ENCODE measurements around the gene DRAXIN.

Gene DRAXIN

GRCh38 chr1:11757047-11757446 is 65.5 kb downstream of the DRAXIN start:
- Histone ChIP-seq H3K9me3 (ENCODE audit: control insufficient read depth, low read length) (no peaks in the 10 kb centered on the region), H3K4me1 (no peaks in the 10 kb centered on the region), H3K9ac (no peak overlapping the region), H3K27me3 (ENCODE audit: control insufficient read depth, insufficient read depth, low read length) (no peaks in the 10 kb centered on the region), H3K4me3 (ENCODE audit: low read depth, low read length) (no peak overlapping the region), H2AFZ (no peak overlapping the region), H3K79me2 (no peaks in the 10 kb centered on the region), H3K4me2 (ENCODE audit: low read length) (no peak overlapping the region), H3K36me3 (ENCODE audit: control insufficient read depth, insufficient read depth, low read length) (no peaks in the 10 kb centered on the region), H3K27ac (no peak overlapping the region)
- TF ChIP-seq, protein P1, sequence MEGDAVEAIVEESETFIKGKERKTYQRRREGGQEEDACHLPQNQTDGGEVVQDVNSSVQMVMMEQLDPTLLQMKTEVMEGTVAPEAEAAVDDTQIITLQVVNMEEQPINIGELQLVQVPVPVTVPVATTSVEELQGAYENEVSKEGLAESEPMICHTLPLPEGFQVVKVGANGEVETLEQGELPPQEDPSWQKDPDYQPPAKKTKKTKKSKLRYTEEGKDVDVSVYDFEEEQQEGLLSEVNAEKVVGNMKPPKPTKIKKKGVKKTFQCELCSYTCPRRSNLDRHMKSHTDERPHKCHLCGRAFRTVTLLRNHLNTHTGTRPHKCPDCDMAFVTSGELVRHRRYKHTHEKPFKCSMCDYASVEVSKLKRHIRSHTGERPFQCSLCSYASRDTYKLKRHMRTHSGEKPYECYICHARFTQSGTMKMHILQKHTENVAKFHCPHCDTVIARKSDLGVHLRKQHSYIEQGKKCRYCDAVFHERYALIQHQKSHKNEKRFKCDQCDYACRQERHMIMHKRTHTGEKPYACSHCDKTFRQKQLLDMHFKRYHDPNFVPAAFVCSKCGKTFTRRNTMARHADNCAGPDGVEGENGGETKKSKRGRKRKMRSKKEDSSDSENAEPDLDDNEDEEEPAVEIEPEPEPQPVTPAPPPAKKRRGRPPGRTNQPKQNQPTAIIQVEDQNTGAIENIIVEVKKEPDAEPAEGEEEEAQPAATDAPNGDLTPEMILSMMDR (IDR thresholded peaks at IDR 0.05) = no peak

GRCh38 chr1:11759791-11760190 is 68.3 kb downstream of the DRAXIN start:
- H3K4me3 ChIP-seq (ENCODE audit: low read depth, low read length) = no peak overlapping the region
- H3K27me3 ChIP-seq (ENCODE audit: control insufficient read depth, insufficient read depth, low read length) = no peaks in the 10 kb centered on the region
- no peak overlapping the region for H3K9ac ChIP-seq
- no peak overlapping the region for H3K27ac ChIP-seq
- TF ChIP-seq, protein P1 (IDR thresholded peaks at IDR 0.05) = no peak
- H3K79me2 ChIP-seq = no peaks in the 10 kb centered on the region
- H3K9me3 ChIP-seq (ENCODE audit: control insufficient read depth, low read length) = no peaks in the 10 kb centered on the region
- H3K4me1 ChIP-seq = no peaks in the 10 kb centered on the region
- no peak overlapping the region for H3K4me2 ChIP-seq (ENCODE audit: low read length)
- H3K36me3 ChIP-seq (ENCODE audit: control insufficient read depth, insufficient read depth, low read length) = no peaks in the 10 kb centered on the region
- H2AFZ ChIP-seq = no peak overlapping the region

- Histone ChIP-seq H3K4me1 (no peaks in the 10 kb centered on the region), H3K79me2 (no peaks in the 10 kb centered on the region), H3K27ac (no peak overlapping the region), H3K36me3 (ENCODE audit: control insufficient read depth, insufficient read depth, low read length) (no peaks in the 10 kb centered on the region), H3K4me2 (ENCODE audit: low read length) (no peak overlapping the region), H3K27me3 (ENCODE audit: control insufficient read depth, insufficient read depth, low read length) (no peaks in the 10 kb centered on the region), H3K9me3 (ENCODE audit: control insufficient read depth, low read length) (no peaks in the 10 kb centered on the region), H2AFZ (no peak overlapping the region), H3K4me3 (ENCODE audit: low read depth, low read length) (no peak overlapping the region), H3K9ac (no peak overlapping the region)
- TF ChIP-seq, protein P1 (IDR thresholded peaks at IDR 0.05) = no peak
Measured at GRCh38 chr1:11761285-11761684, 69.8 kb downstream of the DRAXIN start.

DNA sequence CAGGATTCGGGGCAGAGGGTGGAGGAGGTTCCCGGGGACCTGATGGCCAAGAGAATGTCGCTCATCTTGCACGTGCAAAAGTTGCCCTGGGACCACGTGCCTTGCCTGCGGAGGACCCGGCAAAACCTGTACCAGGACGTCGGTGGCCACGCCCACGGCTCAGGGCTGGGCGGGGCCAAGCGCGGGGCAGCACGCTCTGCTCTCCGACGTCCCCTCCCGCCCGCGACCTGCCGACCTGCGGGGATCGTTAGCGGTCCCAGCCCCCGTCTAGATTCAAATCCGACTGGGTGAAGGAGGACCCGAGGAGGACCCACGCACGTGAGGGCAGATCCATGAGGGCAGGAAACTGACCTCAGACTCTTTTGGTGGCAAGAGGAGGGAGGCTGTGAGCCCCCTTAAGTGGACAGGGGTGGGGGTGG is 70.5 kb downstream of the DRAXIN start, which contains the start of gene C1orf167:
C1orf167 (plus strand) TSS at position 206 of the 419 bp plus-strand sequence. CDS start 2,208 bp downstream, outside the sequence.
- H3K4me3 ChIP-seq (ENCODE audit: low read depth, low read length) = no peak within 1 kb of the TSS
- no peaks in the 10 kb centered on the region for H3K4me1 ChIP-seq

DNA sequence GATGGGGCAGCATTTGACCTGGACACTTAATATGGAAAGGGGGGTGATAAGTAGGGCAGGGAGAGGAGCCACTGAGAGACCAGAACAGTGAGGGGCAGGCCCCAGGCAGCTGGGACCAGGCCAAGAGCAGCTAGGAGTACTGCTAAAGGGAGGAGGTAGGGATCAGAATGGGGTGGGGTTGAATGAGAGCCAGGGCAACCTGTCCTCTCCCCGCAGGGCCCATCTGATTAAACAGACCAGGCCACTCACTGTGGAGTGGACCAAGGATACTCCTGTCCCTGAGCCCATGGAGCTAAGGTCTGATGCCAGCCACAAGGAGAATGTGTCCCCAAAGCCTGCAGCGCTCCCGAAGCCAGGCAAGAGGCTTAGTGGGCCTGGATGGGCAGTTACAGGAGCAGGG is 72.6 kb downstream of the DRAXIN start:
- Histone ChIP-seq H3K79me2 (no peaks in the 10 kb centered on the region), H3K27me3 (ENCODE audit: control insufficient read depth, insufficient read depth, low read length) (no peaks in the 10 kb centered on the region), H3K4me3 (ENCODE audit: low read depth, low read length) (no peak overlapping the region), H3K9ac (no peak overlapping the region), H3K36me3 (ENCODE audit: control insufficient read depth, insufficient read depth, low read length) (no peaks in the 10 kb centered on the region), H2AFZ (no peak overlapping the region), H3K27ac (no peak overlapping the region), H3K4me2 (ENCODE audit: low read length) (no peak overlapping the region), H3K4me1 (no peaks in the 10 kb centered on the region), H3K9me3 (ENCODE audit: control insufficient read depth, low read length) (no peaks in the 10 kb centered on the region)
- TF ChIP-seq, protein P1 (IDR thresholded peaks at IDR 0.05) = no peak

More for the DNA sequence above, 70.5 kb downstream of the DRAXIN start, which contains the start of gene C1orf167:
- TF ChIP-seq, protein P1 (IDR thresholded peaks at IDR 0.05) = no peak
- Histone ChIP-seq H3K4me2 (ENCODE audit: low read length) (peak within 1 kb of the TSS; percentile 42), H3K79me2 (no peaks in the 10 kb centered on the region), H3K27ac (no peak within 1 kb of the TSS), H2AFZ (no peak within 1 kb of the TSS), H3K27me3 (ENCODE audit: control insufficient read depth, insufficient read depth, low read length) (no peaks in the 10 kb centered on the region), H3K9me3 (ENCODE audit: control insufficient read depth, low read length) (no peaks in the 10 kb centered on the region), H3K36me3 (ENCODE audit: control insufficient read depth, insufficient read depth, low read length) (no peaks in the 10 kb centered on the region), H3K9ac (no peak within 1 kb of the TSS)
